HL-60 (cell line): ENCODE data around the gene EFNB1.
A peak's percentile ranks its signal among the peaks of the same experiment; 100 is the strongest.

ENCODE experiments used
- DNase-seq, 2 experiments: peaks; one replicate each; pipeline ENCODE4 v3.0.0-alpha.2; 2010 to 2020; ENCODE audit warnings: low read depth in 1 of 2, low spot score in 1 of 2
- H3K27ac ChIP-seq: fragments of 250-450 bp; sonication (Bioruptor Pico); replicated peaks from 2 replicates; pipeline ENCODE4 v1.5.1; 2020; ENCODE audit warnings: mild to moderate bottlenecking, moderate library complexity
- H3K27me3 ChIP-seq: fragments of 250-450 bp; sonication (Bioruptor Pico); 2 replicates; pipeline ENCODE4 v1.5.1; 2021; ENCODE audit warnings: mild to moderate bottlenecking, moderate library complexity; ENCODE audit not compliant: insufficient read depth, poor library complexity, severe bottlenecking
- H3K4me3 ChIP-seq: replicated peaks from 2 replicates; pipeline ENCODE4 v1.5.1; 2011; ENCODE audit warnings: mild to moderate bottlenecking, control low read depth, low read length; ENCODE audit not compliant: insufficient read depth
- GABPA ChIP-seq: IDR thresholded peaks from 2 replicates; pipeline ENCODE4 v1.6.1; 2012; ENCODE audit warnings: low read depth
- POLR2AphosphoS5 ChIP-seq: IDR thresholded peaks from 2 replicates; pipeline ENCODE4 v1.6.1; 2012; ENCODE audit warnings: low read depth
- SPI1 ChIP-seq: IDR thresholded peaks from 2 replicates; pipeline ENCODE4 v1.6.1; 2012; ENCODE audit warnings: low read depth, mild to moderate bottlenecking, borderline replicate concordance
- TF ChIP-seq, protein P1 (sequence below): IDR thresholded peaks from one replicate; pipeline ENCODE4 v1.5.1; 2011; ENCODE audit warnings: low read length, control low read depth, inconsistent platforms; ENCODE audit not compliant: insufficient read depth
- TF ChIP-seq, protein P2 (sequence below): IDR thresholded peaks from 2 replicates; pipeline ENCODE4 v1.6.1; 2012; ENCODE audit warnings: low read depth; ENCODE audit not compliant: insufficient replicate concordance

EFNB1 gene

DNA sequence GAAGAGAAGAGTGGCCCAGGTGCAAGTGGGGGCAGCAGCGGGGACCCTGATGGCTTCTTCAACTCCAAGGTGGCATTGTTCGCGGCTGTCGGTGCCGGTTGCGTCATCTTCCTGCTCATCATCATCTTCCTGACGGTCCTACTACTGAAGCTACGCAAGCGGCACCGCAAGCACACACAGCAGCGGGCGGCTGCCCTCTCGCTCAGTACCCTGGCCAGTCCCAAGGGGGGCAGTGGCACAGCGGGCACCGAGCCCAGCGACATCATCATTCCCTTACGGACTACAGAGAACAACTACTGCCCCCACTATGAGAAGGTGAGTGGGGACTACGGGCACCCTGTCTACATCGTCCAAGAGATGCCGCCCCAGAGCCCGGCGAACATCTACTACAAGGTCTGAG lies 11.4 kb downstream of the EFNB1 start:
- Histone ChIP-seq H3K27ac (no peak overlapping the region), H3K27me3 (no peaks in the 10 kb centered on the region), H3K4me3 (no peak overlapping the region)
- no peak for TF ChIP-seq GABPA
- TF ChIP-seq SPI1 = no peak
- TF ChIP-seq, protein P1, sequence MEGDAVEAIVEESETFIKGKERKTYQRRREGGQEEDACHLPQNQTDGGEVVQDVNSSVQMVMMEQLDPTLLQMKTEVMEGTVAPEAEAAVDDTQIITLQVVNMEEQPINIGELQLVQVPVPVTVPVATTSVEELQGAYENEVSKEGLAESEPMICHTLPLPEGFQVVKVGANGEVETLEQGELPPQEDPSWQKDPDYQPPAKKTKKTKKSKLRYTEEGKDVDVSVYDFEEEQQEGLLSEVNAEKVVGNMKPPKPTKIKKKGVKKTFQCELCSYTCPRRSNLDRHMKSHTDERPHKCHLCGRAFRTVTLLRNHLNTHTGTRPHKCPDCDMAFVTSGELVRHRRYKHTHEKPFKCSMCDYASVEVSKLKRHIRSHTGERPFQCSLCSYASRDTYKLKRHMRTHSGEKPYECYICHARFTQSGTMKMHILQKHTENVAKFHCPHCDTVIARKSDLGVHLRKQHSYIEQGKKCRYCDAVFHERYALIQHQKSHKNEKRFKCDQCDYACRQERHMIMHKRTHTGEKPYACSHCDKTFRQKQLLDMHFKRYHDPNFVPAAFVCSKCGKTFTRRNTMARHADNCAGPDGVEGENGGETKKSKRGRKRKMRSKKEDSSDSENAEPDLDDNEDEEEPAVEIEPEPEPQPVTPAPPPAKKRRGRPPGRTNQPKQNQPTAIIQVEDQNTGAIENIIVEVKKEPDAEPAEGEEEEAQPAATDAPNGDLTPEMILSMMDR = no peak
- TF ChIP-seq, protein P2, sequence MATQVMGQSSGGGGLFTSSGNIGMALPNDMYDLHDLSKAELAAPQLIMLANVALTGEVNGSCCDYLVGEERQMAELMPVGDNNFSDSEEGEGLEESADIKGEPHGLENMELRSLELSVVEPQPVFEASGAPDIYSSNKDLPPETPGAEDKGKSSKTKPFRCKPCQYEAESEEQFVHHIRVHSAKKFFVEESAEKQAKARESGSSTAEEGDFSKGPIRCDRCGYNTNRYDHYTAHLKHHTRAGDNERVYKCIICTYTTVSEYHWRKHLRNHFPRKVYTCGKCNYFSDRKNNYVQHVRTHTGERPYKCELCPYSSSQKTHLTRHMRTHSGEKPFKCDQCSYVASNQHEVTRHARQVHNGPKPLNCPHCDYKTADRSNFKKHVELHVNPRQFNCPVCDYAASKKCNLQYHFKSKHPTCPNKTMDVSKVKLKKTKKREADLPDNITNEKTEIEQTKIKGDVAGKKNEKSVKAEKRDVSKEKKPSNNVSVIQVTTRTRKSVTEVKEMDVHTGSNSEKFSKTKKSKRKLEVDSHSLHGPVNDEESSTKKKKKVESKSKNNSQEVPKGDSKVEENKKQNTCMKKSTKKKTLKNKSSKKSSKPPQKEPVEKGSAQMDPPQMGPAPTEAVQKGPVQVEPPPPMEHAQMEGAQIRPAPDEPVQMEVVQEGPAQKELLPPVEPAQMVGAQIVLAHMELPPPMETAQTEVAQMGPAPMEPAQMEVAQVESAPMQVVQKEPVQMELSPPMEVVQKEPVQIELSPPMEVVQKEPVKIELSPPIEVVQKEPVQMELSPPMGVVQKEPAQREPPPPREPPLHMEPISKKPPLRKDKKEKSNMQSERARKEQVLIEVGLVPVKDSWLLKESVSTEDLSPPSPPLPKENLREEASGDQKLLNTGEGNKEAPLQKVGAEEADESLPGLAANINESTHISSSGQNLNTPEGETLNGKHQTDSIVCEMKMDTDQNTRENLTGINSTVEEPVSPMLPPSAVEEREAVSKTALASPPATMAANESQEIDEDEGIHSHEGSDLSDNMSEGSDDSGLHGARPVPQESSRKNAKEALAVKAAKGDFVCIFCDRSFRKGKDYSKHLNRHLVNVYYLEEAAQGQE = no peak
- TF ChIP-seq POLR2AphosphoS5 = no peak
- DNase-seq = no peak

DNA sequence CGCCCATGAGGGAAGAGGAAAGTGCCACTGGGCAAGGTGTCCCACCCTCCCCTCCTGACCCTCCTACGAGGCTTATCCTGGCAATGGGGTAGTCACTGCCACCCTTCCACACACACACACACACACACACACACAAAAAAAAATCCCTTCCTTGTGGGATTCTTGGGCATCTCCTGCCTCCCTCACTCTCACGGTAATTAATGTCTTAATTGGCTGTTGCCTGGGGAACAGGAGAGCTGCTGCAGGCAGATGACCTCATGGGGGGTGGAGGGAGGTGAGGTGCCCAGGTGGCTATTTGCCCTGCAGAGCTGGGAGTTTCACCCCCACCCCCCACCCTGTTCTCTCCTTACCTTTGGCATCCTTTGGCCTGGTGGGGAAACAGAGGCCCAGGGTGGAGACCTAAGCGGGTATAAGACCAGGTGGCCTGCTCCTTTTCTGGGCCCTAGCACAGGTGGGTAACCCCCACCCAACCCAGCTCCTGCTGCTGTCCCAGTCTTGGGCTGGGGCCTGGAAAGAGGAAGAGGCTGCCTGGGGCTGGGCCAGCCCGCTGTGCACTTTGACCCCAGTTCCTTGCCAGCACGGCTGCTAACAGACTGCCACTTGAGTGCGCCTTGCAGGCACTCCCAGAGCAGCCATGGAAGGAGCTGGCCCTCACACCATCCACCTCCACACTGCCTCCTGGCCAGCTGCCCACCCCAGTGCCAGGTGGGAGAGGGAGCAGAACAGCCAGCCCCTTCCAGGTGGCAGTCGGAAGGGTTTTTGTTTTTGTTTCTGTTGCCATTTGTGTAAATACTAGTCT lies 12.6 kb downstream of the EFNB1 start:
- no peaks in the 10 kb centered on the region for H3K27me3 ChIP-seq
- peak; percentile 77; the same call in 1 of the 2 replicates for TF ChIP-seq SPI1
- TF ChIP-seq, protein P2 = no peak
- H3K4me3 ChIP-seq = no peak overlapping the region
- peak in 1 of 2 experiments; percentile 63 for DNase-seq
- peak overlapping the region; percentile 68 for H3K27ac ChIP-seq

DNA sequence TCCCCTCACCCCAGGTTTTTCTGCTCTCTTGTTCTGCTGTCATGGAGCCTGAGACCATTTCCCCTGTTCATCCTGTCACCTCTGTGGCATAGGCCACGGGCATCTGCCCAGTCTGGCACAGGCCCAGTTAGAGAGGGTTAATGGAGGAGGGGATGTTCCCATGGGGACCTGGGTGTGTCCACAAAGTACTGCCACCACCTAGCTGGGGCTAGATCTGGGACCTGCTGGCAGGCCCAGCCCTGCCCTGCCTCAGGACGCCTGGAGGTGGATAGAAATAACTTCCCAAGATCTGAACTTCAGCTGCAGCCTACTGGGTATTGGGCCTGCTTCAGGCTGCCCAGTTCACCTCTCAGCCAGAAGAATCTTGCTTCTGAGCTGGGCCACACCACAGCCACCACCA lies 13.5 kb downstream of the EFNB1 start:
- Histone ChIP-seq H3K4me3 (no peak overlapping the region), H3K27ac (peak overlapping the region; percentile 68), H3K27me3 (no peaks in the 10 kb centered on the region)
- no peak for DNase-seq
- TF ChIP-seq GABPA (no peak), SPI1 (no peak), POLR2AphosphoS5 (no peak)
- TF ChIP-seq, protein P2 = no peak
- TF ChIP-seq, protein P1 = no peak
